Tibial artery (tissue), 4 donors: ENCODE data around the gene TACC3.

Experiments used
- DNase-seq, 2 donors: peaks; one replicate each; pipeline ENCODE4 v3.0.0-alpha.2; 2019
- H3K27ac ChIP-seq, 2 donors: fragments of 200-600 bp; sonication (generic) in 1 of 2; 1 replicate in 1 of 2; 2 replicates in 1 of 2; pipeline ENCODE4 v1.5.1; 2018 to 2019; ENCODE audit warnings: mild to moderate bottlenecking in 1 of 2
- H3K27me3 ChIP-seq, 2 donors: fragments of 200-600 bp; sonication (generic) in 1 of 2; one replicate each; pipeline versions ENCODE4 v1.5.1 to v1.6.0; 2016 to 2019
- H3K36me3 ChIP-seq, 3 donors: fragments of 200-600 bp; sonication (generic) in 2 of 3; one replicate each; pipeline ENCODE4 v1.5.1; 2016 to 2019; ENCODE audit warnings: mild to moderate bottlenecking in 2 of 3
- H3K4me1 ChIP-seq, 4 donors: fragments of 200-600 bp; sonication (generic) in 2 of 4; 1 replicate in 3 of 4; 2 replicates in 1 of 4; pipeline ENCODE4 v1.5.1; 2016 to 2019
- H3K4me3 ChIP-seq, 2 donors: fragments of 200-600 bp; sonication (generic) in 1 of 2; 1 replicate in 1 of 2; 2 replicates in 1 of 2; pipeline ENCODE4 v1.5.1; 2018 to 2019; ENCODE audit warnings: mild to moderate bottlenecking in 2 of 2
- H3K9me3 ChIP-seq, 3 donors: fragments of 200-600 bp; sonication (generic) in 1 of 3; one replicate each; pipeline ENCODE4 v1.5.1; 2016 to 2019
- intact Hi-C: fragments of 100-400 bp; cut with DNase I; formaldehyde crosslinking; loops from one replicate; pipeline ENCODE4 v1.15.0; 2023; ENCODE audit warnings: low total_unique reads
- TF ChIP-seq, protein P1 (sequence below), 2 experiments: fragments of 200-600 bp in 1 of 2; fragments of 450-650 bp in 1 of 2; IDR thresholded peaks; one replicate each; pipeline ENCODE4 v1.5.1; 2017 to 2019; ENCODE audit warnings: antibody characterized with exemption in 2 of 2, mild to moderate bottlenecking in 1 of 2, moderate library complexity in 1 of 2

The TACC3 gene

DNA sequence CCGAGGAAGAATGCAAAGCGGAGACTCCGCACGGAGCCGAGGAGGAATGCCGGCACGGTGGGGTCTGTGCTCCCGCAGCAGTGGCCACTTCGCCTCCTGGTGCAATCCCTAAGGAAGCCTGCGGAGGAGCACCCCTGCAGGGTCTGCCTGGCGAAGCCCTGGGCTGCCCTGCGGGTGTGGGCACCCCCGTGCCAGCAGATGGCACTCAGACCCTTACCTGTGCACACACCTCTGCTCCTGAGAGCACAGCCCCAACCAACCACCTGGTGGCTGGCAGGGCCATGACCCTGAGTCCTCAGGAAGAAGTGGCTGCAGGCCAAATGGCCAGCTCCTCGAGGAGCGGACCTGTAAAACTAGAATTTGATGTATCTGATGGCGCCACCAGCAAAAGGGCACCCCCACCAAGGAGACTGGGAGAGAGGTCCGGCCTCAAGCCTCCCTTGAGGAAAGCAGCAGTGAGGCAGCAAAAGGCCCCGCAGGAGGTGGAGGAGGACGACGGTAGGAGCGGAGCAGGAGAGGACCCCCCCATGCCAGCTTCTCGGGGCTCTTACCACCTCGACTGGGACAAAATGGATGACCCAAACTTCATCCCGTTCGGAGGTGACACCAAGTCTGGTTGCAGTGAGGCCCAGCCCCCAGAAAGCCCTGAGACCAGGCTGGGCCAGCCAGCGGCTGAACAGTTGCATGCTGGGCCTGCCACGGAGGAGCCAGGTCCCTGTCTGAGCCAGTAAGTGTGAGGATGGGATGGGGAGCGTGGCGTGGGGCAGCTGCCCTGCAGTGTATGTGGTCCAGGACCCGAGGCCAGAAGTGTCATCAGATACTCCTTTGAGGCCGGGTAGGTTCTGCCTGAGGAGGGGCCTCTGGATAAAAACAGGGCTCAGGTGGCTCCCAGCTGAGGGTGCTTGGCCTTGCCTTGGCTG lies 7.0 kb downstream of the TACC3 start:
- no peak overlapping the region for H3K4me3 ChIP-seq
- intact Hi-C loops: loop anchor here (5.0 kb wide), 1 partner anchor 36 kb away; no protein-coding TSS in a partner anchor
- TF ChIP-seq, protein P1, sequence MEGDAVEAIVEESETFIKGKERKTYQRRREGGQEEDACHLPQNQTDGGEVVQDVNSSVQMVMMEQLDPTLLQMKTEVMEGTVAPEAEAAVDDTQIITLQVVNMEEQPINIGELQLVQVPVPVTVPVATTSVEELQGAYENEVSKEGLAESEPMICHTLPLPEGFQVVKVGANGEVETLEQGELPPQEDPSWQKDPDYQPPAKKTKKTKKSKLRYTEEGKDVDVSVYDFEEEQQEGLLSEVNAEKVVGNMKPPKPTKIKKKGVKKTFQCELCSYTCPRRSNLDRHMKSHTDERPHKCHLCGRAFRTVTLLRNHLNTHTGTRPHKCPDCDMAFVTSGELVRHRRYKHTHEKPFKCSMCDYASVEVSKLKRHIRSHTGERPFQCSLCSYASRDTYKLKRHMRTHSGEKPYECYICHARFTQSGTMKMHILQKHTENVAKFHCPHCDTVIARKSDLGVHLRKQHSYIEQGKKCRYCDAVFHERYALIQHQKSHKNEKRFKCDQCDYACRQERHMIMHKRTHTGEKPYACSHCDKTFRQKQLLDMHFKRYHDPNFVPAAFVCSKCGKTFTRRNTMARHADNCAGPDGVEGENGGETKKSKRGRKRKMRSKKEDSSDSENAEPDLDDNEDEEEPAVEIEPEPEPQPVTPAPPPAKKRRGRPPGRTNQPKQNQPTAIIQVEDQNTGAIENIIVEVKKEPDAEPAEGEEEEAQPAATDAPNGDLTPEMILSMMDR (IDR thresholded peaks at IDR 0.05): no peak
- peaks cover 0 to 10% (median 6%) of the 10 kb centered on the region in 3 donors for H3K36me3 ChIP-seq
- H3K9me3 ChIP-seq: no peaks in the 10 kb centered on the region
- H3K27ac ChIP-seq: no peak overlapping the region
- peaks cover 0 to 4% (median 2%) of the 10 kb centered on the region in 4 donors for H3K4me1 ChIP-seq
- no peak for DNase-seq
- H3K27me3 ChIP-seq: no peaks in the 10 kb centered on the region

DNA sequence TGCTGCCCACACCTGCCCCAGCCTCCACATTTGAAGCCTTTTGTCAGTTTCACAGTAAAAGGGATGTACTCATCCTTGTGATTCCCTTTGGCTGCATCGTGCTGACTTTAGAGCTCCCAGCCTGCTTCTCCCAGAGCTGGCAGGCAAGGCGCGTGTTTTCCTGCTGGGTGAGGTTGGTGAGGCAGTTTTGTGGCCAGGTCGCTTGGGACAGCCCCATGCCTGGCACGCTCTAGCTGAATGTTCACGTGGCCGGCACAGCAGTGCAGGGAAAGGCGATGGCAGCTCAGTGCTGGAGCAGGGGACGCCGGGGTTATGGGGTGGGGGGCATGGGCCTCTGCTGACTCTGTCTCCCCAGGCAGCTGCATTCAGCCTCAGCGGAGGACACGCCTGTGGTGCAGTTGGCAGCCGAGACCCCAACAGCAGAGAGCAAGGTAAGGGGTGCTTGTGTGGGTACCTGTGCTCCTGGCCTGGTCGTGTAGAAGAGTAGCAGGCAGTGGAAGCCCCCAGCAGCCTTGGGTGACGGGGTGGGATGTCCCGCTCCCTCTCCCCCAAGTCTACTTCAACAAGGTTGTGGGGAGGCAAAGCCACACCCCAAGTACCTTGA lies 9.3 kb downstream of the TACC3 start:
- DNase-seq: no peak
- intact Hi-C loops: no loop called here
- Histone ChIP-seq H3K27ac (no peak overlapping the region), H3K4me3 (no peak overlapping the region), H3K36me3 (peaks cover 0 to 13% (median 13%) of the 10 kb centered on the region in 3 donors), H3K27me3 (no peaks in the 10 kb centered on the region), H3K9me3 (no peaks in the 10 kb centered on the region), H3K4me1 (peaks cover 0 to 4% (median 2%) of the 10 kb centered on the region in 4 donors)
- TF ChIP-seq, protein P1 (IDR thresholded peaks at IDR 0.05): no peak

GRCh38 chr4:1731180-1731579 lies 9.9 kb downstream of the TACC3 start:
- Histone ChIP-seq H3K27me3 (no peaks in the 10 kb centered on the region), H3K4me3 (no peak overlapping the region), H3K27ac (no peak overlapping the region), H3K4me1 (peaks cover 0 to 4% (median 2%) of the 10 kb centered on the region in 4 donors), H3K9me3 (no peaks in the 10 kb centered on the region), H3K36me3 (peaks cover 0 to 13% (median 13%) of the 10 kb centered on the region in 3 donors)
- TF ChIP-seq, protein P1 (IDR thresholded peaks at IDR 0.05): no peak
- DNase-seq: no peak
- intact Hi-C loops: no loop called here

- no peak overlapping the region for H3K27ac ChIP-seq
- peaks cover under 1 to 4% (median 2%) of the 10 kb centered on the region in 3 donors for H3K9me3 ChIP-seq
- peaks cover 9 to 27% (median 24%) of the 10 kb centered on the region in 3 donors for H3K36me3 ChIP-seq
- H3K4me1 ChIP-seq: peaks cover 0 to 4% (median 2%) of the 10 kb centered on the region in 4 donors
- no peaks in the 10 kb centered on the region for H3K27me3 ChIP-seq
- TF ChIP-seq, protein P1 (IDR thresholded peaks at IDR 0.05): no peak
- intact Hi-C loops: no loop called here
- DNase-seq: no peak
- no peak overlapping the region for H3K4me3 ChIP-seq
These were observed 11.6 kb downstream of the TACC3 start for GRCh38 chr4:1732911-1733310.

DNA sequence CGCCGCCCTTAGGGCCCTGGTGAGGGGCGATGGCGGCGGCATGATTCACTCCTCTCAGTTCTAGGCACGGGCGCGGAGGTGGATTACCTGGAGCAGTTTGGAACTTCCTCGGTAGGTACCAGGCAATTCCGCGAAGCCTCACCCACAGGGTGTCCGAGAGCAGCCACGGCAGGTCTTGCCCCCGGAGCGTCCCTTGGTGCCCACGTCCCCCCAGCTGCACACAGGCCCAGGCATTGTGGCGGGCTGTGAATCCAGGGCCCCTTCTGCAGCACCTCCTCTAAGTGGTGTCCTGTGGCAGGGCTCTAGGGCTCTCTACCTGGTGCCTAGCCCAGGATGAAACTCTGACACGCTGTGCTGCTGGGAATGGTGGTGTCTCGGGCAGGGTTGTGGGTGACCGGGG lies 13.9 kb downstream of the TACC3 start:
- H3K9me3 ChIP-seq: peaks cover 4 to 19% (median 8%) of the 10 kb centered on the region in 3 donors
- DNase-seq: no peak
- no peak overlapping the region for H3K27ac ChIP-seq
- H3K36me3 ChIP-seq: peaks cover 15 to 42% (median 26%) of the 10 kb centered on the region in 3 donors
- TF ChIP-seq, protein P1 (IDR thresholded peaks at IDR 0.05): no peak
- H3K4me3 ChIP-seq: no peak overlapping the region
- no peaks in the 10 kb centered on the region for H3K4me1 ChIP-seq
- intact Hi-C loops: no loop called here
- H3K27me3 ChIP-seq: no peaks in the 10 kb centered on the region
